CD4-positive, alpha-beta T cell treated with Interleukin-10 for 1 hour (primary cell): Measurements from ENCODE around the gene SCAF11.

Experiments
- DNase-seq: peaks from one replicate; pipeline ENCODE4 v3.0.0-alpha.2; 2020

SCAF11 gene

GRCh38 chr12:45915405-45915804 lies 75.0 kb downstream of the SCAF11 start:
- no peak for DNase-seq

GRCh38 chr12:45914090-45914489 lies 76.3 kb downstream of the SCAF11 start:
- DNase-seq: no peak

GRCh38 chr12:45913631-45914030 lies 76.7 kb downstream of the SCAF11 start:
- DNase-seq: no peak

DNA sequence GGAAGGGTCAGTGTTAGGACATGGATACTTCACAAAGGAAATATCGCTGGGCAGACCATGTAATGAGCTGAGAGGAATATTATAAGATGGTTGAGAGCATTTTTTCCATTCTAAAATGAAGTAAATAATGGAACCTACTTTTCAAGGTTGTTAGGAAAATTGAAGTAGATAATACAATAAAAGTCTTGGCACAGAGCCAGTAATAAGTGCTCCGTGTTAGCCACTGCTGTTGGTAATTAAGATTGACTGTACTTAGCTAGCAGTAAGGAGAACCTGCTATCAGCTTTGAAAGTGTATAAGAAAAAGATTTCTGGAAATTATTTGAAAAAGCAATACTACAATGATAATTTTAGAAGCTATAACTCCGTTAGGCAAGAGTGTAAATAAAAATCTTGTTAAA lies 77.6 kb downstream of the SCAF11 start:
- no peak for DNase-seq

DNA sequence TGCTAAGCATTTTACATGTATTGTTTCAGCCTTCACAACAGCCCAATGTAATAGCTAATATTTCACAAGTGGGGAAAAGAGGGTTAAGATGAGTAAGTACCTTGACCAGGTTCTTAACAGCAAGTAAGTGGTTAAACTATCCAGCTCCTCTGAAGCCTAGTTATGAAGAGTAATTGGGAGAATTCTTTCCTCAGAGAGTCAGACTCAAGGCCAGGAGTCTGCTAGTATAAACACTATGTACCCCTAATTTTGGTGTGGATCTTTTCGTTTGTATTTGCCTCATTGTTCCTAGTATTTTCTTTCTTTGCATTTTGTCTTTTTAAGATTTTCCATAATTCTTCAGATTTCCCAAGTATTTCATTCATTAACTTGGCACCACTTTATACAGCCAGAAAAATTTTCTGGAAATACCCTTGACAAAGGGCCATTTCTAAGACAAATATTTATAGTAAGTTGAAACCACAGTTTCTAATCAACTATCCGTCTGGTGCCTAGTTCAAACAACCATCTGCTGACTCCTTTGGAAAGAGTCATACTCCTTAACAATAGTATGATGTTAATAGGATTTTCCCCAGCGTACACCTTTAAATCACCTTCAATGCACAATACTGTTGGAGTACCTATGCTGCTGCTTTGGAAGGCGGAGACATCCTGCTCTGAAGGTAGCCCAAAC lies 81.2 kb downstream of the SCAF11 start:
- no peak for DNase-seq

- DNase-seq: no peak
Observed at GRCh38 chr12:45907955-45908354, 82.4 kb downstream of the SCAF11 start.

GRCh38 chr12:45898094-45898493 lies 92.3 kb downstream of the SCAF11 start:
- DNase-seq: no peak

- no peak for DNase-seq
Observed at GRCh38 chr12:45895961-45896360, 94.4 kb downstream of the SCAF11 start.

DNA sequence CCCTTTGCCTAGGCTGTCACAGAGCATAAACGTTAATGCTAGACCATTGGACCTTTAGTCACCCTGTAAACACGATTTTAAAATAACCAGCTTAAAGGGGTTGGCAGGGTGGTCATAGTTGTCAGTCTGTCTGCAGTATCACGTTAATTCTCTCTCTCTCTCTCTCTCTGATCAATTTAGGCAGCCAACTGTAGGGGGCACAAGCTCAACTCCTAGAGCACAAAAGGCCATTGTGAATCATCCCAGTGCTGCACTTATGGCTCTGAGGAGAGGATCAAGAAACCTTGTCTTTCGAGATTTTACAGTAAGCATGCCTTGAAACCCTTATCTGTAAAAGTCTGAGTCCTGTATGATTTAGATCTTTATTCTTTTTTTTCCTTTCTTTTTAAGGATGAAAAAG lies 97.1 kb downstream of the SCAF11 start:
- DNase-seq: no peak

DNA sequence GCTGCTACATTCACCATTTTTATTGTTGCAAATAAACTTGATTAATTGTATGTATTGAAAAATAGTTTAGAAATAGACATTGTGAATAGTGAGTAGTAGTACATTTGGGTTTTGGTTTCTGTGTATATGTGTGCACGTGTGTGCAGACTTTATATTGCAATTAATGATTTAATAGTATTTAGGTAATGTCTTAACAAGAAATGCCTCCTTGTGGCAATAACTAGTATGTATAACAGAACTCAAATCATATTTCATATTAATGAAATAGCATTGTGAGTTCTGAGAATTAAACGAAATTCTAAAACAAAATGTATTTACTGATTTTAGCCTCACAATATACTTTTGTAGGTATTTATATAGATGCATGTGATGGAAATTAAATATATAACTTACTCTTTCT lies 100.1 kb downstream of the SCAF11 start:
- DNase-seq: no peak

DNA sequence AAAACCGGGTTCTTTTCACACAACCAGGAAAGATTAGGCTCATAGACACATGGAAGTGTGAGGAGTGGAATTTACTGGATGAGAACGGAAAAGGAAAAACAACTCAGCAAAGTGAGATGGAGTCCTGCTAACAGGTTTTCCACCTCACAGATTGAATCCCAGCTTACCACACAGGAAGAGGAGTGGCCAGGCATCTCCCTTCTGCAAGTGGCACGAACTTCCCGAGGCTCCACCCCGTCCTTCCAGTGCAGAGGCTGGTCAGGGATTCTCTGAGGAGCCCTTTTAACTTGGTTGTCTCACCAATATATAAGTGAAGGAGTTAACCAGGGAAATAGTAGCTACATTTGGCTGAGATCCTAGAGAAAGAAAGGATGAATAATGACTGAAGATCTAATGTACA lies 102.8 kb downstream of the SCAF11 start:
- no peak for DNase-seq

DNA sequence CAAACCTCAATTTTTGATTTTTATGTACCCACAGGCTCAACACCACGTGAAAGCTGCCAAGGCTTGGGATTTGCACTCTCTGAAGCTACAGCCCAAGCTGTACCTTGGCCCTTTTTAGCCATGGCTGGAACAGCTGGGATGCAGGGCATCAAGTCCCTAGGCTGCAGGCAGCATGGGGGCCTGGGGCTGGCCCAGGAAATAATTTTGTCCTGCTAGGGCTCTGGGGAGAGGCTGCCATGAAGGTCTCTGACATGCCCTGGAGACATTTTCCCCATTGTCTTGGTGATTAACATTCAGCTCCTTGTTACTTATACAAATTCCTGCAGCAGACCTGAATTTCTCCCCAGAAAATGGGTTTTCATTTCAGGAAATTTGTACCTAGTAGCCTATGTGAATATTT lies 103.7 kb downstream of the SCAF11 start:
- DNase-seq: no peak

DNA sequence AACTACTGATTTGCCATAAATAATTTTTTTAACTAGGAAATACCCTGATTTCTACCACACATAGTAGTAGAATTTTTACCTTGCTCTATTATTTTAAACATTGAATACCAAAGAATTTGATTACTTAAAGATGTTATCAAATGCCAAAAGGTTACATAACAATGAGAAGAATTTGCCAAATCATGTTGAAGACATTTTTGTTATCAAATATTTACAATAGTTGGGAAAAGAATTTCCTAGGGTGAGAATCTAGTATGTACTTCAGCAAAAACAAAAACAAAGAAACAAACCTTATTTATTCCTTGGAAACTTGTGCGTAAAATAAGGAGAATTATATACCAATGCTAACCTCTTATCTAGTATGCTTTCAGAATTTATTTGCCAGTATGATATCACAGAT lies 107.2 kb downstream of the SCAF11 start:
- DNase-seq: no peak

- DNase-seq: no peak
Observed at GRCh38 chr12:45880533-45880932, 109.8 kb downstream of the SCAF11 start.

- no peak for DNase-seq
Observed at GRCh38 chr12:45879363-45879895, 110.9 kb downstream of the SCAF11 start.

DNA sequence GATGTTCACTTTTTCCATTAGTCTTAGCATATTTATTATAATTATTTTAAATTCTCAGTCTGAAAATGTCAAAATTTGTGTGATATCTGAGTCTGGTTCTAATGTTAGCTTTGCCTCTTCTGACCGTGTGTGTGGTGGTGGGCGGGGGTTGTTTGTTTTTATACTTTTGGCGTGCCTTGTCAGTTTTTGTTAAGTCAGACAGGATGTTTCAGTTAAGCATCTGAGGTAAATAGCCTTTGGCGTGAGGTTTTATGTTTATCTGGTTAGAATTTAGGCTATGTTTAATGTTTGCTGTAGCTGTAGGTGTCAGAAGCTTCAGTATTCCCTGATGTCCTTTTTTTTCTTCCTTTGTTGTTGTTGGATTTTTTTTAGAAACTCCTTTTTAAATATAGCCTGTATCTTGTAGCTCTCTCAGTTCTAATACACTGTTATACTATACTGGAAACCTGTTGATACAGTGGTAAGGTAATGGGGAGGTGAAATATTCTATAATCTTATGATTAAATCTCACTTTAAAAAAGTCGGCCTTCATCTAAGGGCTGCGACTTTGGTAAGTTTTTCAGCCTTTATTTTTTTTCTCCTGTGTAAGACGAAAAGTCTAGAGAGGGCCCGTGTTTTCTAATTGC lies 111.6 kb downstream of the SCAF11 start:
- peak; percentile 50 for DNase-seq

DNA sequence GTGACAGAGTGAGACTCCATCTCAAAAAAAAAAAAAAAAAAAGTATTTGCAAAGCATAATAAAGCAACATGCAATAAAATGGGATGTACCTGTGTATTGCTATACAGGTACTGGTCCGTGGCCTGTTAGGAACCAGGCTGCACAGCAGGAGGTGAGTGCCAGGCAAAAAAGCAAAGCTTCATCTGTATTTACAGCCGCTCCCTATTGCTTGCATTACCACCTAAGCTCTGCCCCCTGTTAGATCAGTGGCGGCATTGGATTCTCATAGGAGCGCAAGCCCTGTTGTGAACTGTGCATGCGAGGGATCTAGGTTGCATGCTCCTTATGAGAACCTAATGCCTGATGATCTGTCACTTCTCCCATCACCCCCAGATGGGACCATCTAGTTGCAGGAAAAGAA lies 113.3 kb downstream of the SCAF11 start:
- DNase-seq: no peak

- DNase-seq: no peak
Observed at GRCh38 chr12:45872446-45872845, 117.9 kb downstream of the SCAF11 start.
